A549 (cell line): ENCODE data around the gene MED22. TPM values are rescaled to one million over a fixed set of nuclear protein-coding genes. Genes with fewer than 3 reads are reported as not detected.

Experiments used
- ATAC-seq, 2 experiments: fragments of 200-7000 bp in 1 of 2; fragments of >200 bp in 1 of 2; cut with Nextera tagmentation in 1 of 2; cut with Tn5 transposase in 1 of 2; 3 replicates each; pipeline versions ENCODE4 v1.8.0 to v1.9.1; 2018 to 2020; ENCODE audit warnings: mild to moderate bottlenecking in 1 of 2, moderate library complexity in 1 of 2
- CTCF ChIA-PET: fragments of 300-600 bp; sonication (Branson Sonifier 250); formaldehyde crosslinking; extraction: SDS; loops from one replicate; lab custom pipeline; 2021; ENCODE audit warnings: antibody characterized with exemption, inconsistent platforms; lab: Yijun Ruan, JAX
- POLR2A ChIA-PET: fragments of 350-600 bp; formaldehyde crosslinking; extraction: SDS; loops from one replicate; lab custom pipeline; 2021; ENCODE audit warnings: antibody characterized with exemption, inconsistent platforms; lab: Yijun Ruan, JAX
- DNase-seq, 2 experiments: peaks; one replicate each; pipeline versions ENCODE4 v3.0.0 to v3.0.0-alpha.2; 2011 to 2016; ENCODE audit warnings: low read depth in 1 of 2, low spot score in 1 of 2
- FAIRE-seq: peaks from 2 replicates; lab custom pipeline; 2011; peaks lifted over from hg19 to GRCh38; lab: Jason Lieb, UNC
- H3K27ac ChIP-seq, 2 experiments: fragments of >200 bp; sonication (Bioruptor Twin); formaldehyde crosslinking; 3 replicates each; pipeline ENCODE4 v1.5.1; 2016 to 2017
- H3K4me1 ChIP-seq: fragments of >200 bp; sonication (Bioruptor Twin); formaldehyde crosslinking; 3 replicates; pipeline ENCODE4 v1.6.1; 2016
- H3K4me2 ChIP-seq: fragments of >200 bp; sonication (Bioruptor Twin); formaldehyde crosslinking; 3 replicates; pipeline ENCODE4 v1.6.1; 2016
- H3K4me3 ChIP-seq: fragments of >200 bp; sonication (Bioruptor Twin); formaldehyde crosslinking; 3 replicates; pipeline ENCODE4 v1.5.1; 2016
- H3K9me3 ChIP-seq: fragments of >200 bp; sonication (Bioruptor Twin); formaldehyde crosslinking; 3 replicates; pipeline ENCODE4 v1.6.1; 2016
- CHD4 ChIP-seq: fragments of 200-600 bp; sonication (generic); IDR thresholded peaks from 2 replicates; pipeline ENCODE4 v1.6.1; 2016; ENCODE audit warnings: antibody characterized with exemption, mild to moderate bottlenecking, borderline replicate concordance
- EP300 ChIP-seq, 2 experiments: fragments of >200 bp; sonication (Bioruptor Twin); formaldehyde crosslinking; IDR thresholded peaks; 2 replicates in 1 of 2; 3 replicates in 1 of 2; pipeline ENCODE4 v1.6.1; 2016 to 2017
- GATA3 ChIP-seq: IDR thresholded peaks from 2 replicates; pipeline ENCODE4 v1.6.1; 2012; ENCODE audit warnings: borderline replicate concordance
- HEYL ChIP-seq: fragments of 250-450 bp; sonication (Bioruptor Pico); IDR thresholded peaks from 2 replicates; pipeline ENCODE4 v1.8.0; 2021; ENCODE audit warnings: mild to moderate bottlenecking, moderate library complexity
- HOXA7 ChIP-seq: fragments of 250-450 bp; sonication (Bioruptor Pico); IDR thresholded peaks from 2 replicates; pipeline ENCODE4 v1.5.0; 2020; ENCODE audit warnings: mild to moderate bottlenecking, moderate library complexity
- HOXB5 ChIP-seq: fragments of 250-450 bp; sonication (Bioruptor Pico); IDR thresholded peaks from 2 replicates; pipeline ENCODE4 v1.5.0; 2020; ENCODE audit warnings: mild to moderate bottlenecking, moderate library complexity
- MAFK ChIP-seq: fragments of 450-650 bp; IDR thresholded peaks from 2 replicates; pipeline ENCODE4 v1.6.1; 2014; ENCODE audit not compliant: partially characterized antibody
- MAZ ChIP-seq: fragments of 150-350 bp; IDR thresholded peaks from 2 replicates; pipeline ENCODE4 v1.6.1; 2014; ENCODE audit warnings: antibody characterized with exemption, low read depth, low read length, borderline replicate concordance
- RFX5 ChIP-seq: fragments of 450-650 bp; IDR thresholded peaks from 2 replicates; pipeline ENCODE4 v1.7.1; 2014; ENCODE audit warnings: antibody characterized with exemption, mild to moderate bottlenecking, moderate library complexity
- TFCP2L1 ChIP-seq: fragments of 250-450 bp; sonication (Bioruptor Pico); IDR thresholded peaks from 2 replicates; pipeline ENCODE4 v1.5.0; 2021; ENCODE audit warnings: mild to moderate bottlenecking
- ZC3H11A ChIP-seq: fragments of 450-650 bp; IDR thresholded peaks from 2 replicates; pipeline ENCODE4 v1.6.1; 2014; ENCODE audit warnings: antibody characterized with exemption, mild to moderate bottlenecking
- ZNF302 ChIP-seq: fragments of 250-450 bp; sonication (Bioruptor Pico); IDR thresholded peaks from 2 replicates; pipeline ENCODE4 v1.9.0; 2021; ENCODE audit warnings: inconsistent platforms, mild to moderate bottlenecking, moderate library complexity
- WGBS: methylation state at CpG from one replicate; pipeline ENCODE4 v1.1.6; 2017; ENCODE audit errors: missing lambda C conversion rate; 5-methylcytosine and 5-hydroxymethylcytosine counted together
- polyA plus RNA-seq, 4 experiments: library from polyadenylated mRNA; depleted of rRNA in 3 of 4; stranded (reverse); fragments of >200 nt; fragmentation: RNase III in 1 of 4; extraction: RNeasy Plus Mini Kit Qiagen cat#74134 plus additional on column Dnase treatment in 1 of 4; gene quantifications; 2 replicates in 3 of 4; 3 replicates in 1 of 4; pipeline ENCODE4 v1.2.3, GENCODE V29; 2011 to 2017
- small RNA-seq, 6 experiments: library from RNA; depleted of rRNA; stranded (forward); fragments of <200 nt; gene quantifications; one replicate each; pipeline ENCODE3, GENCODE V24; 2012
- TF ChIP-seq, protein P1 (sequence below): fragments of >200 bp; sonication (Bioruptor Twin); formaldehyde crosslinking; IDR thresholded peaks from 3 replicates; pipeline ENCODE4 v1.5.1; 2016

MED22 gene
- polyA plus RNA-seq, 2 of the 4 experiments (the other 2 are of a cell fraction) = 15.7 to 22.0 TPM

DNA sequence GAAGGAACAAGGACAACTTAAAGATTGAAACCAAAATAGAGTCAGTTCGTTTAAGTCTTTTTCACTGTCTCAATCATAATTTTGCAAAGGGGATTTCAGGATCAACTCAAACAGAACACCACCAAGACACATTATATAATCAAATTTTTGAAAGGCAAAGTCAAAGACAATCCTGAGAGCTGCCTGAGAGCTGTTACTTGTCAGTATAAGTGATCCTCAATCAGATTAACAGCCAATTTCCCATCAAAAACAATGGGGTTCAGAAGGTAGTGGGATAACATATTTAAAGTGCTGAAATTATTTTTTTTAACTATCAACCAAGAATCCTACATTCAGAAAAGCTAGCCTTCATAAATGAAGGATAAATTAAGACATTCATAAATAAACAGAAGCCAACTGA lies 53.7 kb downstream of the MED22 start:
- WGBS = 10% methylated on average over 1 of the region's 1 CpG
- TF ChIP-seq MAZ (no peak), HOXB5 (CRISPR knock-in tag) (no peak), HOXA7 (CRISPR knock-in tag) (no peak), HEYL (CRISPR knock-in tag) (no peak), ZNF302 (CRISPR knock-in tag) (no peak), GATA3 (no peak), RFX5 (no peak), ZC3H11A (no peak)
- TF ChIP-seq, protein P1, sequence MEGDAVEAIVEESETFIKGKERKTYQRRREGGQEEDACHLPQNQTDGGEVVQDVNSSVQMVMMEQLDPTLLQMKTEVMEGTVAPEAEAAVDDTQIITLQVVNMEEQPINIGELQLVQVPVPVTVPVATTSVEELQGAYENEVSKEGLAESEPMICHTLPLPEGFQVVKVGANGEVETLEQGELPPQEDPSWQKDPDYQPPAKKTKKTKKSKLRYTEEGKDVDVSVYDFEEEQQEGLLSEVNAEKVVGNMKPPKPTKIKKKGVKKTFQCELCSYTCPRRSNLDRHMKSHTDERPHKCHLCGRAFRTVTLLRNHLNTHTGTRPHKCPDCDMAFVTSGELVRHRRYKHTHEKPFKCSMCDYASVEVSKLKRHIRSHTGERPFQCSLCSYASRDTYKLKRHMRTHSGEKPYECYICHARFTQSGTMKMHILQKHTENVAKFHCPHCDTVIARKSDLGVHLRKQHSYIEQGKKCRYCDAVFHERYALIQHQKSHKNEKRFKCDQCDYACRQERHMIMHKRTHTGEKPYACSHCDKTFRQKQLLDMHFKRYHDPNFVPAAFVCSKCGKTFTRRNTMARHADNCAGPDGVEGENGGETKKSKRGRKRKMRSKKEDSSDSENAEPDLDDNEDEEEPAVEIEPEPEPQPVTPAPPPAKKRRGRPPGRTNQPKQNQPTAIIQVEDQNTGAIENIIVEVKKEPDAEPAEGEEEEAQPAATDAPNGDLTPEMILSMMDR = no peak
- Histone ChIP-seq H3K4me2 (no peak overlapping the region), H3K4me3 (no peak overlapping the region), H3K4me1 (no peaks in the 10 kb centered on the region), H3K9me3 (peaks cover 16% of the 10 kb centered on the region; the same call in 2 of the 3 replicates), H3K27ac (no peak overlapping the region)
- ATAC-seq (no peak), FAIRE-seq (peak; percentile 28), DNase-seq (no peak)
- ChIA-PET POLR2A (no interaction called here), CTCF (interaction anchor here (0.6 to 0.7 kb wide), 2 partner anchors 12 to 27 kb away, joined by 3 to 4 read pairs; no protein-coding TSS in a partner anchor)

DNA sequence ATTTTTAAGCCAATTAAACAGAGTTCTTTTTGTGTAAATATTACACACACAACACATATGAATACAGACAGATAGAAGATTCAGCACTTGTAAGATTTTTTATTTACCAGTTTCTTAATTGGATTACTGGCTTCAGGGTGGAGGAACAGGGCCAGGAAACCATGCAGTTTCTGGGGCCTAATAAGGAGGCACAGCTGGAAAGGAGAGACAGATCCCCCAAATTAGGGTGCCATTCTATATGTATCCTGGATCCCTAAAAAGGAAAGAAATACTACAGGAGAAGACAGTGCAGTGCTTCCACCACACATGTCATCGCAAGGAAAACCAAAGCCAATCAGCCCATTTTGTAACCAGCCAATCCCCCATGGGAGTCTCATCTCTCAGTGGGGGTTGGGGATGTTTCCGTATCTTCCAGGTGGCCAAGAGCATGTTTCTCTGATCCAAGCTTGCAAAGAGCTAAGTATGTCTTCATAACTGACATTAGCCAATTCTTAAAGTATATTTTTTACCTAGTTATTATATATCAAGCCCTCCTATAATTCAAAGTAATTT lies 57.1 kb downstream of the MED22 start:
- 92% methylated on average over 2 of the region's 2 CpGs for WGBS
- ChIA-PET CTCF (interaction anchor here (1.2 kb wide), 1 partner anchor 105 kb away, joined by 4 read pairs; no protein-coding TSS in a partner anchor), POLR2A (no interaction called here)
- peaks cover 16% of the 10 kb centered on the region; the same call in 2 of the 3 replicates for H3K9me3 ChIP-seq
- no peaks in the 10 kb centered on the region for H3K4me1 ChIP-seq
- H3K27ac ChIP-seq = no peak overlapping the region
- no peak overlapping the region for H3K4me3 ChIP-seq
- TF ChIP-seq EP300 (IDR thresholded peaks at IDR 0.05) (no peak), CHD4 (no peak), TFCP2L1 (CRISPR knock-in tag) (no peak), MAFK (no peak)
- DNase-seq (no peak), ATAC-seq (no peak), FAIRE-seq (no peak)
- H3K4me2 ChIP-seq = no peak overlapping the region

Small RNAs within 50 kb of the gene (small RNA-seq; reads per million reads assigned to genes)
- 0 reads per million in 6 experiments for gene RF00019
- gene SNORD24 = 0 reads per million in 6 experiments
- 0 reads per million in 6 experiments for gene SNORD36A
- gene SNORD36B = 0 reads per million in 6 experiments
- 0 reads per million in 6 experiments for gene SNORD36C

Other genes with a start within 250 kb of the MED22 start
- gene RALGDS, start 226.9 kb downstream of the MED22 start, polyA plus RNA-seq (2011; rRNA removed) = 12.1 and 14.8 TPM in 2 replicates
- 8.6 to 10.2 TPM (median 8.9 TPM) in 3 replicates for gene RALGDS, start 226.9 kb downstream of the MED22 start, polyA plus RNA-seq (2017; fragmentation: RNase III; extraction: RNeasy Plus Mini Kit Qiagen cat#74134 plus additional on column Dnase treatment)
- gene GBGT1, start 184.2 kb downstream of the MED22 start, polyA plus RNA-seq (2011; rRNA removed) = 1.7 and 2.7 TPM in 2 replicates
- gene GBGT1, start 184.2 kb downstream of the MED22 start, polyA plus RNA-seq (2017; fragmentation: RNase III; extraction: RNeasy Plus Mini Kit Qiagen cat#74134 plus additional on column Dnase treatment) = 1.5 to 2.6 TPM (median 2.4 TPM) in 3 replicates
- gene OBP2B, start 138.9 kb downstream of the MED22 start, polyA plus RNA-seq (2011; rRNA removed) = not detected in 2 replicates
- not detected in 3 replicates for gene OBP2B, start 138.9 kb downstream of the MED22 start, polyA plus RNA-seq (2017; fragmentation: RNase III; extraction: RNeasy Plus Mini Kit Qiagen cat#74134 plus additional on column Dnase treatment)
- gene ABO, start 72.9 kb downstream of the MED22 start, polyA plus RNA-seq (2011; rRNA removed) = not detected in 2 replicates
- gene ABO, start 72.9 kb downstream of the MED22 start, polyA plus RNA-seq (2017; fragmentation: RNase III; extraction: RNeasy Plus Mini Kit Qiagen cat#74134 plus additional on column Dnase treatment) = not detected in 3 replicates
- 7.1 and 10.5 TPM in 2 replicates for gene SURF6, start 11.9 kb downstream of the MED22 start, polyA plus RNA-seq (2011; rRNA removed)
- 23.0 to 26.8 TPM (median 25.1 TPM) in 3 replicates for gene SURF6, start 11.9 kb downstream of the MED22 start, polyA plus RNA-seq (2017; fragmentation: RNase III; extraction: RNeasy Plus Mini Kit Qiagen cat#74134 plus additional on column Dnase treatment)
- gene RPL7A, start 87 bp upstream of the MED22 start, polyA plus RNA-seq (2011; rRNA removed) = 2,218 and 2,405 TPM in 2 replicates
- gene RPL7A, start 87 bp upstream of the MED22 start, polyA plus RNA-seq (2017; fragmentation: RNase III; extraction: RNeasy Plus Mini Kit Qiagen cat#74134 plus additional on column Dnase treatment) = 2,511 to 2,766 TPM (median 2,608 TPM) in 3 replicates
- 47.5 and 63.0 TPM in 2 replicates for gene SURF1, start 8.4 kb upstream of the MED22 start, polyA plus RNA-seq (2011; rRNA removed)
- gene SURF1, start 8.4 kb upstream of the MED22 start, polyA plus RNA-seq (2017; fragmentation: RNase III; extraction: RNeasy Plus Mini Kit Qiagen cat#74134 plus additional on column Dnase treatment) = 25.3 to 28.6 TPM (median 27.7 TPM) in 3 replicates
- 15.4 and 25.2 TPM in 2 replicates for gene SURF2, start 8.4 kb upstream of the MED22 start, polyA plus RNA-seq (2011; rRNA removed)
- 34.9 to 36.9 TPM (median 35.6 TPM) in 3 replicates for gene SURF2, start 8.4 kb upstream of the MED22 start, polyA plus RNA-seq (2017; fragmentation: RNase III; extraction: RNeasy Plus Mini Kit Qiagen cat#74134 plus additional on column Dnase treatment)
- 169 and 174 TPM in 2 replicates for gene SURF4, start 27.9 kb upstream of the MED22 start, polyA plus RNA-seq (2011; rRNA removed)
- 140 to 159 TPM (median 158 TPM) in 3 replicates for gene SURF4, start 27.9 kb upstream of the MED22 start, polyA plus RNA-seq (2017; fragmentation: RNase III; extraction: RNeasy Plus Mini Kit Qiagen cat#74134 plus additional on column Dnase treatment)
- 1.1 and 1.6 TPM in 2 replicates for gene STKLD1, start 28.2 kb upstream of the MED22 start, polyA plus RNA-seq (2011; rRNA removed)
- 0.29 to 1.4 TPM (median 1.2 TPM) in 3 replicates for gene STKLD1, start 28.2 kb upstream of the MED22 start, polyA plus RNA-seq (2017; fragmentation: RNase III; extraction: RNeasy Plus Mini Kit Qiagen cat#74134 plus additional on column Dnase treatment)
- 20.6 and 25.8 TPM in 2 replicates for gene REXO4, start 69.9 kb upstream of the MED22 start, polyA plus RNA-seq (2011; rRNA removed)
- 30.3 to 31.7 TPM (median 31.0 TPM) in 3 replicates for gene REXO4, start 69.9 kb upstream of the MED22 start, polyA plus RNA-seq (2017; fragmentation: RNase III; extraction: RNeasy Plus Mini Kit Qiagen cat#74134 plus additional on column Dnase treatment)
- 0.80 and 1.2 TPM in 2 replicates for gene ADAMTS13, start 74.2 kb upstream of the MED22 start, polyA plus RNA-seq (2011; rRNA removed)
- gene ADAMTS13, start 74.2 kb upstream of the MED22 start, polyA plus RNA-seq (2017; fragmentation: RNase III; extraction: RNeasy Plus Mini Kit Qiagen cat#74134 plus additional on column Dnase treatment) = 0.94 to 1.7 TPM (median 0.98 TPM) in 3 replicates
- 6.2 and 8.0 TPM in 2 replicates for gene CACFD1, start 111.8 kb upstream of the MED22 start, polyA plus RNA-seq (2011; rRNA removed)
- gene CACFD1, start 111.8 kb upstream of the MED22 start, polyA plus RNA-seq (2017; fragmentation: RNase III; extraction: RNeasy Plus Mini Kit Qiagen cat#74134 plus additional on column Dnase treatment) = 3.1 to 5.2 TPM (median 5.0 TPM) in 3 replicates
- 3.7 and 4.6 TPM in 2 replicates for gene SLC2A6, start 131.0 kb upstream of the MED22 start, polyA plus RNA-seq (2011; rRNA removed)
- gene SLC2A6, start 131.0 kb upstream of the MED22 start, polyA plus RNA-seq (2017; fragmentation: RNase III; extraction: RNeasy Plus Mini Kit Qiagen cat#74134 plus additional on column Dnase treatment) = 15.4 to 21.2 TPM (median 20.5 TPM) in 3 replicates
- gene MYMK, start 176.8 kb upstream of the MED22 start, polyA plus RNA-seq (2011; rRNA removed) = not detected in 2 replicates
- gene MYMK, start 176.8 kb upstream of the MED22 start, polyA plus RNA-seq (2017; fragmentation: RNase III; extraction: RNeasy Plus Mini Kit Qiagen cat#74134 plus additional on column Dnase treatment) = not detected in 3 replicates
- not detected in 2 replicates for gene ADAMTSL2, start 186.6 kb upstream of the MED22 start, polyA plus RNA-seq (2011; rRNA removed)
- gene ADAMTSL2, start 186.6 kb upstream of the MED22 start, polyA plus RNA-seq (2017; fragmentation: RNase III; extraction: RNeasy Plus Mini Kit Qiagen cat#74134 plus additional on column Dnase treatment) = not detected in 3 replicates